ENCODE measurements around the gene UBE3B. TPM values are rescaled to one million over a fixed set of nuclear protein-coding genes. Genes with fewer than 3 reads are reported as not detected.

Gene UBE3B
- total RNA-seq, 1 experiment from 2014 or later, result 38.4 TPM

- Histone ChIP-seq H3K4me1 (no peaks in the 10 kb centered on the region), H3K9me3 (no peaks in the 10 kb centered on the region), H3K36me3 (ENCODE audit: control insufficient read depth, insufficient read depth, low read length) (peaks cover 4% of the 10 kb centered on the region), H3K4me3 (ENCODE audit: low read depth, low read length) (no peak overlapping the region), H3K27me3 (replicated peaks; ENCODE audit: control insufficient read depth, insufficient read depth, low read length) (no peaks in the 10 kb centered on the region)
- intact Hi-C loops (cut with micrococcal nuclease; ENCODE audit: unreplicated experiment), result no loop called here
- Mint-ChIP-seq H3K27ac (ENCODE audit: unreplicated experiment) (no peak overlapping the region), H3K4me3 (ENCODE audit: unreplicated experiment) (no peak overlapping the region), H3K4me1 (ENCODE audit: low read depth, unreplicated experiment) (peaks cover 10% of the 10 kb centered on the region), H3K27me3 (ENCODE audit: insufficient read depth, unreplicated experiment) (no peaks in the 10 kb centered on the region), H3K9me3 (ENCODE audit: unreplicated experiment) (no peaks in the 10 kb centered on the region), H3K36me3 (ENCODE audit: insufficient read depth, unreplicated experiment) (peaks cover 61% of the 10 kb centered on the region)
- POLR2A ChIA-PET, result no interaction called here
- no peak for DNase-seq
- BruUV-seq (replicated peaks), result no TSS peak
- CTCF ChIA-PET, result interaction anchor here (0.7 kb wide), 1 partner anchor 16 kb away, joined by 3 read pairs; no protein-coding TSS in a partner anchor
- no peak for TF ChIP-seq CTCF (IDR thresholded peaks at IDR 0.05; ENCODE audit: insufficient read depth in 1 of 2, low read depth in 1 of 2, low read length in 1 of 2, severe bottlenecking in 1 of 2, unreplicated experiment in 1 of 2)
These were observed 28.6 kb upstream of the UBE3B start for GRCh38 chr12:109448707-109449390.

- TF ChIP-seq CTCF (IDR thresholded peaks at IDR 0.05; ENCODE audit: insufficient read depth in 1 of 2, low read depth in 1 of 2, low read length in 1 of 2, severe bottlenecking in 1 of 2, unreplicated experiment in 1 of 2), result no peak
- TSS peak; percentile 10 for BruUV-seq (replicated peaks)
These were observed 27.4 kb upstream of the UBE3B start for GRCh38 chr12:109449845-109450532.

GRCh38 chr12:109450980-109451379 is 26.5 kb upstream of the UBE3B start:
- no peak for TF ChIP-seq CTCF (IDR thresholded peaks at IDR 0.05; ENCODE audit: insufficient read depth in 1 of 2, low read depth in 1 of 2, low read length in 1 of 2, severe bottlenecking in 1 of 2, unreplicated experiment in 1 of 2)
- no TSS peak for BruUV-seq (replicated peaks)
- no peaks in the 10 kb centered on the region for H3K9me3 ChIP-seq
- no peaks in the 10 kb centered on the region for H3K27me3 ChIP-seq (replicated peaks; ENCODE audit: control insufficient read depth, insufficient read depth, low read length)
- peaks cover 68% of the 10 kb centered on the region for H3K36me3 Mint-ChIP-seq (ENCODE audit: insufficient read depth, unreplicated experiment)
- ChIA-PET POLR2A (no interaction called here), CTCF (no interaction called here)
- H3K4me3 Mint-ChIP-seq (ENCODE audit: unreplicated experiment), result no peak overlapping the region
- no peak overlapping the region for H3K4me3 ChIP-seq (ENCODE audit: low read depth, low read length)
- H3K27ac Mint-ChIP-seq (ENCODE audit: unreplicated experiment), result no peak overlapping the region
- H3K4me1 Mint-ChIP-seq (ENCODE audit: low read depth, unreplicated experiment), result peaks cover 10% of the 10 kb centered on the region
- intact Hi-C loops (cut with micrococcal nuclease; ENCODE audit: unreplicated experiment), result no loop called here
- H3K9me3 Mint-ChIP-seq (ENCODE audit: unreplicated experiment), result no peaks in the 10 kb centered on the region
- no peaks in the 10 kb centered on the region for H3K4me1 ChIP-seq
- no peaks in the 10 kb centered on the region for H3K27me3 Mint-ChIP-seq (ENCODE audit: insufficient read depth, unreplicated experiment)
- peaks cover 4% of the 10 kb centered on the region for H3K36me3 ChIP-seq (ENCODE audit: control insufficient read depth, insufficient read depth, low read length)
- no peak for DNase-seq

More at GRCh38 chr12:109449845-109450532, 27.4 kb upstream of the UBE3B start:
- H3K36me3 ChIP-seq (ENCODE audit: control insufficient read depth, insufficient read depth, low read length), result peaks cover 4% of the 10 kb centered on the region
- peaks cover 10% of the 10 kb centered on the region for H3K4me1 Mint-ChIP-seq (ENCODE audit: low read depth, unreplicated experiment)
- H3K36me3 Mint-ChIP-seq (ENCODE audit: insufficient read depth, unreplicated experiment), result peaks cover 60% of the 10 kb centered on the region
- H3K27me3 Mint-ChIP-seq (ENCODE audit: insufficient read depth, unreplicated experiment), result no peaks in the 10 kb centered on the region
- H3K4me1 ChIP-seq, result no peaks in the 10 kb centered on the region
- H3K9me3 Mint-ChIP-seq (ENCODE audit: unreplicated experiment), result no peaks in the 10 kb centered on the region
- no peak overlapping the region for H3K4me3 ChIP-seq (ENCODE audit: low read depth, low read length)
- no peak overlapping the region for H3K4me3 Mint-ChIP-seq (ENCODE audit: unreplicated experiment)
- DNase-seq, result no peak
- no peaks in the 10 kb centered on the region for H3K9me3 ChIP-seq
- intact Hi-C loops (cut with micrococcal nuclease; ENCODE audit: unreplicated experiment), result no loop called here
- ChIA-PET CTCF (interaction anchor here (0.7 kb wide), 1 partner anchor 17 kb away, joined by 3 read pairs; no protein-coding TSS in a partner anchor), POLR2A (no interaction called here)
- no peaks in the 10 kb centered on the region for H3K27me3 ChIP-seq (replicated peaks; ENCODE audit: control insufficient read depth, insufficient read depth, low read length)
- H3K27ac Mint-ChIP-seq (ENCODE audit: unreplicated experiment), result peak overlapping the region; percentile 52

Measured in Caco-2 (cell line).